Endothelial cell of umbilical vein (primary cell): ENCODE results near the gene FOXJ1. TPM values are rescaled to one million over a fixed set of nuclear protein-coding genes. Genes with fewer than 3 reads are reported as not detected.

Experiments used
- BruUV-seq: library from RNA; stranded (reverse); fragments of 400-500 nt; replicated peaks from 2 replicates; lab custom pipeline; 2021; lab: Mats Ljungman, UMichigan
- CTCF ChIA-PET: fragments of 300-600, 350-600 bp; sonication (Branson Sonifier 250); formaldehyde crosslinking; loops from one replicate; lab custom pipeline; 2021; ENCODE audit warnings: antibody characterized with exemption, inconsistent platforms; lab: Charles Lee
- POLR2A ChIA-PET: fragments of 300-600, 350-600 bp; sonication (Branson Sonifier 250); formaldehyde crosslinking; loops from one replicate; lab custom pipeline; 2021; ENCODE audit warnings: antibody characterized with exemption, inconsistent platforms; lab: Charles Lee
- DNase-seq: peaks from one replicate; pipeline ENCODE4 v3.0.0-alpha.2; 2011; ENCODE audit warnings: low read depth, low spot score
- FAIRE-seq: peaks from 2 replicates; lab custom pipeline; 2011; peaks lifted over from hg19 to GRCh38; lab: Jason Lieb, UNC
- H2AFZ ChIP-seq: 2 replicates; pipeline ENCODE4 v1.6.0; 2012; ENCODE audit warnings: low read depth, low read length, control low read depth, inconsistent platforms
- H3K27ac ChIP-seq: 2 replicates; pipeline ENCODE4 v1.5.1; 2011; ENCODE audit warnings: low read depth, mild to moderate bottlenecking, control low read depth, low read length, moderate library complexity; ENCODE audit not compliant: insufficient read depth
- H3K27me3 ChIP-seq, 2 experiments: 2 replicates each; pipeline versions ENCODE4 v1.6.0 to v1.6.1; 2011; ENCODE audit warnings: low read length in 2 of 2, mixed read lengths in 1 of 2; ENCODE audit not compliant: control insufficient read depth in 2 of 2, insufficient read depth in 2 of 2
- H3K36me3 ChIP-seq, 2 experiments: 2 replicates in 1 of 2; 3 replicates in 1 of 2; pipeline ENCODE4 v1.5.1; 2011; ENCODE audit warnings: low read length in 2 of 2, mild to moderate bottlenecking in 1 of 2, moderate library complexity in 1 of 2; ENCODE audit not compliant: control insufficient read depth in 2 of 2, insufficient read depth in 2 of 2; ENCODE audit errors: extremely low read depth in 1 of 2
- H3K4me1 ChIP-seq: 3 replicates; pipeline ENCODE4 v1.5.1; 2011; ENCODE audit warnings: mild to moderate bottlenecking, low read length; ENCODE audit not compliant: control insufficient read depth, insufficient read depth; ENCODE audit errors: extremely low read depth
- H3K4me2 ChIP-seq: 2 replicates; pipeline ENCODE4 v1.6.1; 2011; ENCODE audit warnings: low read length, control low read depth, mixed read lengths; ENCODE audit not compliant: insufficient read depth
- H3K4me3 ChIP-seq, 3 experiments: fragments of 200-600 bp in 1 of 3; sonication (generic), shearing (Covaris generic) in 1 of 3; replicated peaks in 1 of 3; 2 replicates each; pipeline ENCODE4 v1.5.1; 2011 to 2016; ENCODE audit warnings: control low read depth in 3 of 3, low read length in 3 of 3, mild to moderate bottlenecking in 2 of 3, inconsistent platforms in 1 of 3, low read depth in 1 of 3, moderate library complexity in 1 of 3; ENCODE audit not compliant: insufficient read depth in 1 of 3
- H3K79me2 ChIP-seq: 2 replicates; pipeline ENCODE4 v1.6.0; 2012; ENCODE audit warnings: low read length, inconsistent platforms; ENCODE audit not compliant: control insufficient read depth, insufficient read depth
- H3K9ac ChIP-seq: replicated peaks from 2 replicates; pipeline ENCODE3; 2011; ENCODE audit warnings: low read length, control low read depth; ENCODE audit not compliant: insufficient read depth; ENCODE audit errors: extremely low read depth
- H3K9me1 ChIP-seq: replicated peaks from 3 replicates; pipeline ENCODE4 v1.6.0; 2011; ENCODE audit warnings: mild to moderate bottlenecking, low read length; ENCODE audit not compliant: control insufficient read depth, insufficient read depth; ENCODE audit errors: extremely low read depth
- H3K9me3 ChIP-seq: replicated peaks from 2 replicates; pipeline ENCODE4 v1.5.1; 2012; ENCODE audit warnings: low read length, inconsistent platforms; ENCODE audit not compliant: control insufficient read depth, insufficient read depth
- H4K20me1 ChIP-seq: replicated peaks from 2 replicates; pipeline ENCODE3; 2011; ENCODE audit warnings: mild to moderate bottlenecking, low read length; ENCODE audit not compliant: control insufficient read depth, insufficient read depth; ENCODE audit errors: extremely low read depth
- EZH2 ChIP-seq: IDR thresholded peaks from 2 replicates; pipeline ENCODE4 v1.6.1; 2012; ENCODE audit warnings: borderline replicate concordance, low read depth, mild to moderate bottlenecking, moderate library complexity, low read length, inconsistent platforms; ENCODE audit not compliant: severe bottlenecking
- FOS ChIP-seq: IDR thresholded peaks from 2 replicates; pipeline ENCODE4 v1.6.1; 2011; ENCODE audit warnings: mild to moderate bottlenecking, low read length, moderate library complexity, borderline replicate concordance; ENCODE audit not compliant: insufficient read depth
- GATA2 ChIP-seq: IDR thresholded peaks from 2 replicates; pipeline ENCODE4 v1.7.0; 2011; ENCODE audit warnings: low read depth, mild to moderate bottlenecking, moderate library complexity, mixed read lengths, low read length; ENCODE audit not compliant: insufficient read length, insufficient read depth
- JUN ChIP-seq: IDR thresholded peaks from 2 replicates; pipeline ENCODE4 v1.6.1; 2011; ENCODE audit warnings: borderline replicate concordance, low read depth; ENCODE audit not compliant: insufficient read length, insufficient read depth
- MYC ChIP-seq: IDR thresholded peaks from one replicate; pipeline ENCODE4 v1.6.1; 2011; ENCODE audit warnings: mild to moderate bottlenecking, low read depth, low read length
- POLR2A ChIP-seq: IDR thresholded peaks from 2 replicates; pipeline ENCODE4 v1.6.1; 2012; ENCODE audit warnings: low read depth, mild to moderate bottlenecking, control low read depth, low read length
- POLR2AphosphoS5 ChIP-seq: IDR thresholded peaks from 2 replicates; pipeline ENCODE4 v1.6.1; 2012; ENCODE audit warnings: low read depth, mild to moderate bottlenecking, control low read depth, low read length, moderate library complexity; ENCODE audit not compliant: insufficient read depth
- dilution Hi-C: fragments of 300-500 bp; cut with MboI; formaldehyde crosslinking; loops from one replicate; pipeline ENCODE4 v1.15.0; 2019; ENCODE audit warnings: low sequenced_read_pairs; ENCODE audit not compliant: extremely low pct_ligation_motif_present
- intact Hi-C: fragments of 100-400 bp; cut with micrococcal nuclease; formaldehyde crosslinking; loops from one replicate; pipeline ENCODE4 v1.10.0; 2022
- polyA plus RNA-seq, 4 experiments: library from polyadenylated mRNA; depleted of rRNA in 3 of 4; stranded (reverse) in 3 of 4; unstranded in 1 of 4; fragments of >200 nt; gene quantifications; 2 replicates each; pipeline versions ENCODE4 v1.2.1 to v1.2.3, GENCODE V29; 2011 to 2012; ENCODE audit warnings: missing spikeins in 1 of 4
- total RNA-seq: library from RNA; stranded (reverse); gene quantifications from 2 replicates; pipeline ENCODE4 v1.2.3, GENCODE V29; 2021
- TF ChIP-seq, protein P1 (sequence below): IDR thresholded peaks from 2 replicates; pipeline ENCODE4 v1.6.1; 2011; ENCODE audit not compliant: insufficient read depth, insufficient read length
- TF ChIP-seq, protein P2 (sequence below), 2 donors: IDR thresholded peaks; 1 replicate in 1 of 2; 2 replicates in 1 of 2; pipeline ENCODE4 v1.5.1; 2011; ENCODE audit warnings: low read length in 2 of 2, mild to moderate bottlenecking in 2 of 2, moderate library complexity in 2 of 2, control low read depth in 1 of 2, inconsistent platforms in 1 of 2, low read depth in 1 of 2; ENCODE audit not compliant: insufficient read depth in 1 of 2; ENCODE audit errors: extremely low read depth in 1 of 2

Gene FOXJ1
- total and polyA plus RNA-seq, 2 donors (not counting 3 experiments of a cell fraction or from before 2014, with no cell fraction given) = not detected

GRCh38 chr17:76130473-76130872 lies 10.6 kb downstream of the FOXJ1 start:
- no peak overlapping the region for H2AFZ ChIP-seq
- TF ChIP-seq, protein P1, sequence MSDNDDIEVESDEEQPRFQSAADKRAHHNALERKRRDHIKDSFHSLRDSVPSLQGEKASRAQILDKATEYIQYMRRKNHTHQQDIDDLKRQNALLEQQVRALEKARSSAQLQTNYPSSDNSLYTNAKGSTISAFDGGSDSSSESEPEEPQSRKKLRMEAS = no peak
- TF ChIP-seq, protein P2, sequence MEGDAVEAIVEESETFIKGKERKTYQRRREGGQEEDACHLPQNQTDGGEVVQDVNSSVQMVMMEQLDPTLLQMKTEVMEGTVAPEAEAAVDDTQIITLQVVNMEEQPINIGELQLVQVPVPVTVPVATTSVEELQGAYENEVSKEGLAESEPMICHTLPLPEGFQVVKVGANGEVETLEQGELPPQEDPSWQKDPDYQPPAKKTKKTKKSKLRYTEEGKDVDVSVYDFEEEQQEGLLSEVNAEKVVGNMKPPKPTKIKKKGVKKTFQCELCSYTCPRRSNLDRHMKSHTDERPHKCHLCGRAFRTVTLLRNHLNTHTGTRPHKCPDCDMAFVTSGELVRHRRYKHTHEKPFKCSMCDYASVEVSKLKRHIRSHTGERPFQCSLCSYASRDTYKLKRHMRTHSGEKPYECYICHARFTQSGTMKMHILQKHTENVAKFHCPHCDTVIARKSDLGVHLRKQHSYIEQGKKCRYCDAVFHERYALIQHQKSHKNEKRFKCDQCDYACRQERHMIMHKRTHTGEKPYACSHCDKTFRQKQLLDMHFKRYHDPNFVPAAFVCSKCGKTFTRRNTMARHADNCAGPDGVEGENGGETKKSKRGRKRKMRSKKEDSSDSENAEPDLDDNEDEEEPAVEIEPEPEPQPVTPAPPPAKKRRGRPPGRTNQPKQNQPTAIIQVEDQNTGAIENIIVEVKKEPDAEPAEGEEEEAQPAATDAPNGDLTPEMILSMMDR (IDR thresholded peaks at IDR 0.05; ENCODE audit: extremely low read depth in 1 of 2, insufficient read depth in 1 of 2, low read depth in 1 of 2, low read length in 2 of 2) = no peak
- TF ChIP-seq POLR2A (no peak), MYC (no peak), FOS (no peak), JUN (no peak), GATA2 (no peak), POLR2AphosphoS5 (no peak), EZH2 (no peak)
- FAIRE-seq (no peak), DNase-seq (no peak)
- H3K9me3 ChIP-seq = no peaks in the 10 kb centered on the region
- dilution Hi-C loops (no loop called here), intact Hi-C loops (no loop called here)
- H4K20me1 ChIP-seq = no peaks in the 10 kb centered on the region
- no peaks in the 10 kb centered on the region for H3K9me1 ChIP-seq
- H3K79me2 ChIP-seq = no peaks in the 10 kb centered on the region
- H3K4me1 ChIP-seq = no peaks in the 10 kb centered on the region
- no peak overlapping the region for H3K4me3 ChIP-seq
- no peak overlapping the region for H3K4me2 ChIP-seq
- ChIA-PET POLR2A (no interaction called here), CTCF (interaction anchor here (0.6 to 1.8 kb wide), 5 partner anchors 9 to 174 kb away, joined by 3 to 6 read pairs (median 4); no protein-coding TSS in a partner anchor)
- peaks cover 2 to 4% of the 10 kb centered on the region in 2 experiments for H3K27me3 ChIP-seq
- no peak overlapping the region for H3K9ac ChIP-seq
- H3K27ac ChIP-seq = no peak overlapping the region
- no peaks in the 10 kb centered on the region for H3K36me3 ChIP-seq
- no TSS peak for BruUV-seq
